Fibroblast of skin of right biceps (primary cell): ENCODE results near the gene KRTAP1-4.
"Not testable (repeated sequence)": the region's sequence is repeated elsewhere in the genome, so short reads cannot be mapped to it uniquely, and the experiment has no call there.

ENCODE experiments used
- DNase-seq: peaks from one replicate; pipeline ENCODE4 v3.0.0-alpha.2; 2013

The KRTAP1-4 gene

DNA sequence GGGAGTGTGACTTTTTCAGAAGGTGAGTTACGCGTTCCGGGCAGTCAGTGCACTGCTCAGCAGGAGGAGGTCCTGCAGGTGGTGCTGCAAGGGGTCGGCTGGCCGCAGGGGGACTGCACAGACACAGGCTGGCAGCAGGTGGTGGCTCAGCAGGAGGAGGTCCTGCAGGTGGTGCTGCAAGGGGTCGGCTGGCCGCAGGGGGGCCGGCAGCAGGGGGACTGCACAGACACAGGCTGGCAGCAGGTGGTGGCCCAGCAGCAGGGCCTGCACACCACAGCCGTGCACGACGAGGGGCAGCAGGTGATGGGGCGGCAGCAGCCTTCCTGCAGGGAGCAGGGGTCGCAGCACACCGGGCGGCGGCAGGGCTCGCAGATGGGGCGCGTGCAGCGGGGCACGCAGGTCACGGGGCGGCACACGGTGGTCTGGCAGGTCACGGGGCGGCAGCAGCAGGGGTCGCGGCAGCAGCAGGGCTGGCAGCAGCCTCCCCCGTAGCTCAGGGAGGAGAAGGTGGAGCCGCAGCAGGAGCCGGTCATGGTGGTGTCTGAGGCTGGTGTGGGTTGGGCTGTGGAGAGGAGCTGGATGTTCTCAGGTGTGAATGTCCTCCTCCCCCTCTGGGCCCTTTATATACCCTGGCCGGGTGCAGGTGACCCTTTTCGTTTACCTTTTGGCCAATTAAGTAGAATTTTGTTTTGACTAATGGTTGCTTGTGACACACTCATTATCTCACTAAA, 16.9 kb upstream of the KRTAP1-4 start, which contains the start of gene KRTAP2-1:
Gene KRTAP2-1 (minus strand): TSS at position 582 of the 731 bp plus-strand sequence. CDS start 49 bp downstream, at position 533.
- not testable (repeated sequence) for DNase-seq

DNA sequence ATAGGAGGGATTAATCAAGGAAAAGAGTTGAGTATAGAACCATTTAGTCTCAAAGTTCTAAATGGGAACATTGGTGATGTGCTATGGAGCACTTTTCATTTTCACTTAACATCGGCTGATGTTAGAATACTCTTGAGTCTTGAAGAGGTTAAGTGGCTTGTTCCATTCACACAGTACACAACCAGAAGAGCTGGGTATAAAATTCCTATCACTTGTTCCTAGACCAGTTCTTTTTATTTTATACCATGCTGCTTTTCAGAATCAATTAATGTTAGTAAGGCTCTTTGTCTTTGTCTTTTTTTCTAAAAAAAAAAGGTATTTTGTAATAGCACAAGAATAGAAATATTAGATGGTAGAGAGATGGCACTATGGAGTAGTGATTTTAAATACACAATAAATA, 13.0 kb upstream of the KRTAP1-4 start:
- DNase-seq, result no peak

DNA sequence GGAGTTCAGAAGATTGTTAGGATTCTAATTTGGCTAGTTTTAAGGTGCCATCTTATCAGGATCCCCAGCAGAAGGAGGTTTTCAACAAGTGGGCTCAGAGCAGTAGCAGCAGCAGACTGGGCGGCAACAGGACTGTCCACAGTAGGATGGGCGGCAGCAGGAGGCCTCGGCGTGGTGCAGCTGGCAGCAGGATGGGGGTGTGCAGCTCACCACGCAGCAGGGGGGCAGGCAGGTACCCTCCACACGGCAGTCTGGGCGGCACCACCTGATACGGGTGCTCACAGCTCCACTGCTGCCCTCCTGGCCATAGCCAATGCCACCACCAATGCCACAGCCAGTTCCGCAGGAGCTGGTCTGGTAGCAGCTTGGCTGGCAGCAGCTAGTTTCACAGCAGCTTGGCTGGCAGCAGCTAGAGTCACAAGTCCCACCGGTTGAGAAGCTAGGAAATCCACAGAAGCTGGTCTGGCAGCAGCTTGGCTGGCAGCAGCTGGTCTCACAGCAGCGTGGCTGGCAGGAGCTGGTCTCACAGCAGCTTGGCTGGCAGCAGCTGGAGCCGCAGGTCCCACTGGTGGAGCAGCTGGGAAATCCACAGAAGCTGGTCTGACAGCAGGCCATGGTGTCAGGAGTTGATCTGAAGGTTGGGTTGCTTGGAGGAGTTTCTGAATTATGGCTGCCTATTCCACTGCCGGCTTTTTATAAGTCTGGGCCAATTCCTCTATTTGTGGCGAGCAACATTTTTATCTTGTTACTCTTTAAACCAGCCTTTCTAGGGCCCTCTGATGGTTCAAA, 11.0 kb upstream of the KRTAP1-4 start, which contains the start of gene KRTAP1-1:
Gene KRTAP1-1 (minus strand): TSS at position 668 of the 789 bp plus-strand sequence. CDS start 53 bp downstream, at position 615.
- not testable (repeated sequence) for DNase-seq

DNA sequence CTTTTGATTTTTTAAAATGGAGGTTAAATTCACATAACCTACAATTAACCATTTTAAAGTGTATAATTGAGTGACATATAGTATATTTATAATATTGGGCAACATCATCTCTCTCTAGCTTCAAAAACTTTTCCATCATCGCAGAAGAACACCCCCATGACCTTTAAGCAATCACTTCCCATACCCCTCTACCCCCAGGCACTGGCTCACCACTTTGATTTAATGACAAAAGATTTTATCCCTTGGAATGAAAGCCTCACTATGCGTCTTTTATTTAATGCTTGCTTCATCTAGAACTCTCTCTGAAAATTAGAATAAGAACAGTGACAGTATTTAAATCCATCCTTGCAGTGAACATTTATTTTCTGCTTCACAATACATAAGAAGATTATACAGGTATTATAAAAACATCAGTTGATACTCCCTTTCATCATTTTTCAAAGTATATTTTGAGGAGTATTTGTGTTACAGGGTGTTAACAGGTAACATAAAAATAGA, 7.9 kb upstream of the KRTAP1-4 start:
- DNase-seq, result no peak

DNA sequence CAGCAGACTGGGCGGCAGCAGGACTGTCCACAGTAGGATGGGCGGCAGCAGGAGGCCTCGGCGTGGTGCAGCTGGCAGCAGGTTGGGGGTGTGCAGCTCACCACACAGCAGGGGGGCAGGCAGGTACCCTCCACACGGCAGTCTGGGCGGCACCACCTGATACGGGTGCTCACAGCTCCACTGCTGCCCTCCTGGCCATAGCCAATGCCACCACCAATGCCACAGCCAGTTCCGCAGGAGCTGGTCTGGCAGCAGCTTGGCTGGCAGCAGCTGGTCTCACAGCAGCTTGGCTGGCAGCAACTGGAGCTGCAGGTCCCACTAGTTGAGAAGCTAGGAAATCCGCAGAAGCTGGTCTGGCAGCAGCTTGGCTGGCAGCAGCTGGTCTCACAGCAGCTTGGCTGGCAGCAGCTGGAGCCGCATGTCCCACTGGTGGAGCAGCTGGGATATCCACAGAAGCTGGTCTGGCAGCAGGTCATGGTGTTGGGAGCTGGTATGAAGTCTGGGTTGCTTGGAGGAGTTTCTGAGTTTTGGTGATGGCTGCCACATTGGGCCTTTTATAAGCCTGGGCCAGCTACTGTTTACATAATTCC, 4.4 kb upstream of the KRTAP1-4 start, which contains the start of gene KRTAP1-3:
Gene KRTAP1-3 (minus strand): TSS at position 529 of the 590 bp plus-strand sequence. CDS start 53 bp downstream, at position 476.
- not testable (repeated sequence) for DNase-seq

DNA sequence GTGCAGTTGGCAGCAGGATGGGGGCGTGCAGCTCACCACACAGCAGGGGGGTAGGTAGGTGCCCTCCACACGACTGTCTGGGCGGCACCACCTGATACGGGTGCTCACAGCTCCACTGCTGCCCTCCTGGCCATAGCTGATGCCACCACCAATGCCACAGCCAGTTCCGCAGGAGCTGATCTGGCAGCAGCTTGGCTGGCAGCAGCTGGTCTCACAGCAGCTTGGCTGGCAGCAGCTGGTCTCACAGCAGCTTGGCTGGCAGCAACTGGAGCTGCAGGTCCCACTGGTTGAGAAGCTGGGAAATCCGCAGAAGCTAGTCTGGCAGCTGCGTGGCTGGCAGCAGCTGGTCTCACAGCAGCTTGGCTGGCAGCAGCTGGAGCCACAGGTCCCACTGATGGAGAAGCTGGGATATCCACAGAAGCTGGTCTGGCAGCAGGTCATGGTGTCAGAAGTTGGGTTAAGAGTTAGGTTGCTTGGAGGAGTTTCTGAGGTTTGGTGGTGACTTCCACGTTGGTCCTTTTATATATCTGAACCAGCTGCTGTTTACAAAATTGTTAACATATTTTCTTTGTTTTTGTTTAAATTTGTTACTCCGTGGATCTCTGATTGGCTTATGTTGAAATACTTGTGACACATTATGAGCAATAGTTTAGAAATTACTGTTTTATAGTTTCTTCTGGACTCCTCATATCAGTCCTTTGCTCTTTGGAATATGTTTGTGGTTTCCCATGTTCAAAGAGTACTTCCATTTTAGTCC, 3.1 kb downstream of the KRTAP1-4 start, which contains the start of gene KRTAP1-5:
Gene KRTAP1-5 (minus strand): TSS at position 494 of the 757 bp plus-strand sequence. CDS start 53 bp downstream, at position 441.
- peak; percentile 75 for DNase-seq

DNA sequence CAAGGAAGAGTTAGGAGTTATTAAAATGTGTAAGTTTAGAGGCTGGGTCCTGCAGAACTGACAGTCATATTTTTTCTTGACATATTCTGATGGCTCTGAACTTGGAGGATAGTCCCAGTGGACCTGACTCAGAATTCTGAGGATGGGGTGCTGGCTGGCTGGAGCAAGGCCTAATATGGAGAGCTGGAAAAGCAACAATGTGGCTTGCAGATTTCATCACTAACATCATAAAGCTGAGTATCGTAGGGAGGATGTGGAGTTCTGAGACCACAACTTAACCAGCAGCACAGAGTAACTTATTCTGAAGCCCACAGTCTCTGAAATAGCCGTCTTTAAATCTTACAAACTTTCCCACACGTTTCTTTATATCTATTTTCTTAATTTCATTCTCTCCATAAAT, 5.3 kb downstream of the KRTAP1-4 start:
- peak; percentile 65 for DNase-seq

DNA sequence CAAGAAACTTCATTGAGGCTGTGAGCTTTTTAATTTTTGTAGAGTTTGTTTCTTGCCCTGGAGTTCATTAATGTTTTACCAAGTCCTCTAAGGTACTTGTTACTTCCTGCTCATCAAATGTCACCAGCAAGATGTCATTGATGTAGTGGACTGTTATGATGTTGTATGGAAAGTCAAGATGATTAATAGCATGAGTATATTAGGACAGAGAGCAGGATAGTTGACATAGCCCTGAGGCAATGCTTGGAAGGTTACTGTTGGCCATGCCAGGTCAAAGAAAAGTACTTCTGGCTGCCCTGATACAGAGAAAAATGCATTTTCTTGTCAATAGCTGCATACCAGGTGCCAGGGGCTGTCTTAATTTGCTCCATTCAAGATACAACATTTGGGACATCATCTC, 9.7 kb downstream of the KRTAP1-4 start:
- DNase-seq, result no peak

DNA sequence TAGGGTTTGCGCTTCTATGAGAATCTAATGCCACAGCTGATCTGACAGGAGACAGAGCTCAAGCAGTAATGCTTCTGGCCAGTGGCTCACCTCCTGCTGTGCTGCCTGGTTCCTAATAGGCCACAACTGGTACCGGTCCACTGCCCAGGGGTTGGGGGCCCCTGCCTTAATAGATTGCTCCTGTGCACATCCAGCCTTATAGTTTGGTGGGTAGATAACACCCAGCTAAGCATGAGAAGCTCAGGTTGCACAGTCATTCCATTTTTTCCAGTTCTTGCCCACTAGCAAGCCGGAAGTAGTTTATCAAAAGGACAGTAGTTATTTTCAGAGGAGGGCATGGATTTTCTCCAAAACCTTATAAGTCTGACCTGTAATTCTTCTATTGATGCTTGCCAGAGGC, 10.6 kb downstream of the KRTAP1-4 start:
- no peak for DNase-seq

DNA sequence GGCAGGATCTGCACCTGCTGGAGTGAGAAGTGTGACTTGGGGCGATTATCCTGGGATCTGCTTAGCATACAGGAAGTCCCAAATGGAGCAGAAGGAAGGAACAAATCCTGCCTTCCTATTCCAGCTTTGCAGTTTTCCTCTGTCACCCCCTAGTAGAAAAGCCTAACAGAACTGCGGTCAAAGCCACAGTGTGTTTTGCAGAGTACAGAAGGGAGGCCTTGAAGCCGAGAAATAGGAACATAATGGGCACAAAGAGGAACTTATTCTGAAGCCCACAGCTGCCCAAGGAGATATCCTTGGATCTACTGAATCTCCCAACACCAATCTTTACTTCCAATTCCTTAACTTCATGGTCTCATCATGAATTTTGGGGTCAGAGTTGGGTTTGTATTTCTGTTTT, 11.5 kb downstream of the KRTAP1-4 start:
- DNase-seq, result no peak

DNA sequence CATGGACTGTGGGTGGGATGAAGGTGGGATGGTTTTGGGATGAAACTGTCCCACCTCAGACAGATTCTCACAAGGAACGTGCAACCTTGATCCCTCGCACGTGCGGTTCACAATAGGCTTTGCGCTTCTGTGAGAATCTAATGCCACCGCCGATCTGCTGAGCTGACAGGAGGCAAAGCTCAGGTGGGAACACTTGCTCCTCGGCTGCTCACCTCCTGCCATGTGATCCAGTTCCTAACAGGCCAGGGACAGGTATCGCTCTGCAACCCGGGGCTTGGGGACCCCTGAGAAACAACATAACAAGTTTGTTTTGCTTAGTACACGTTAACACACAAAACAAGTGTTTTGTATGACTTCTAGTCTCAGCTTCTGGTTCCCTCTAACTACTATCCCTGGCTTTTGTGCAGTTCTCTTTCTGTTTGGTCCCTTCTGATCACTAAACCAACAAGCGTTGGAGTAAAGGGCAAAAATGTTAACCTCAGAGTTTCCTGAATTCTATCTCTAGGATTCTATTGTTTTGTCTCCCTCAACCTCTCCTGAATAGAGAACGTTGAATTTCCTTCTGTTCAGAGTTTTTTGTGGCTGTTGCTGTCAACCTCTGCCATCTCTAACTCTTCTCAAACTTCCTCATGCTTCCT, 13.3 kb downstream of the KRTAP1-4 start:
- DNase-seq, result no peak

DNA sequence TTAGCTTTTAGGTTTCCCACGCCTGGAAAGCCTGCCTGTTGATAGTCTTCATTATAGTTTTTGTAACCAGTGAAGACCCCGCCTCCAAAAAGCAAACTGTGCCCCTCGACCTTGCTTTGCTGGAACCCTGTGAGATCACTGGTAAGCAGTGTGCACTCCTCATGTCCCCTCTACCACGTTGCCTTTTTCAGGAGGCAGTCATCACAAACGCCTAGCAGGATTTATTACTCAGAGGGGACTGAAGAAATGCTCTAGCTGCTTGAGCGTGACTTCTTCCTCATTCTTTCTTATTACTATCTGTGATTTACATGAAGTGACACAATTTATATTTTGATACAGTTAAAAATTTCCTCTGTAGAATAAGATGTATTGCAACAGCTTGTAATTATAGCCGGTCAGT, 14.5 kb downstream of the KRTAP1-4 start:
- peak; percentile 32 for DNase-seq

DNA sequence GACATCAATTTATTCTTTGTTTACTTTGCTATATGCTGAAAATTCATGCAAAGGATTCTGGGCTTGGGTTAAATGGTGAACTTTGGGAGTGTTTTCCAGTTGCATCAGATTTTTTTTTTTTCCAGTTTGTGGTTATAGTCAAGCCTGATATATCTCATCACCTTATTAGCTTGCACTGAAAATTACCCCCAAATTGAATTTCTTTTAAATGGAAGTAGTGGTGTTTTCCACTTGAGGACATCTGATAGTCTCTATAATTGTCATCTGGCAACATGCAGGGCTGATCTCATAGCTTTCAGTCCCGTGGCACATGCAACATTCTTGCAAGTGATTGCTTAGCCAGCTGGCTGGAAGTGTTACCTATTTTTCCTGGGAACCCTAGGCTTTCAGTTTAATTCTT, 16.4 kb downstream of the KRTAP1-4 start:
- DNase-seq, result peak; percentile 58

DNA sequence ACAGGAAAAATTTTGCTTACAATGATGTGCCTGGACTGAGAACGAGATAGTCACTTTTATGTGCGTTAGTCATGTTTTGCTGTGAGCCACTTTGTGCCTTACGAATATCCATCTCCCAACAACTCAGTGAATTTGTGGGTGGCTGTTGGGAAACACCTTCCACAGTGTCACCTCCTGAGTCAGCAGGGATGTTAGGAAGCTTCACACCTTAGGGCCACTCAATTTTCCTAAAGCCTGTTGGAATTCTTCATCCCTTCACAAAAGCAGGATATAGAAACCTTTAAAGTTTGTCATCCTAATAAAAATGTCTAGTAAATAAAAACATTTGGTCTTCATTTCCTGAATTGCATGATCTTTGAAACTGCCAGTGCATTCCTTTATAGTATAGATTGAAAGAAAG, 16.8 kb downstream of the KRTAP1-4 start:
- peak; percentile 37 for DNase-seq

DNA sequence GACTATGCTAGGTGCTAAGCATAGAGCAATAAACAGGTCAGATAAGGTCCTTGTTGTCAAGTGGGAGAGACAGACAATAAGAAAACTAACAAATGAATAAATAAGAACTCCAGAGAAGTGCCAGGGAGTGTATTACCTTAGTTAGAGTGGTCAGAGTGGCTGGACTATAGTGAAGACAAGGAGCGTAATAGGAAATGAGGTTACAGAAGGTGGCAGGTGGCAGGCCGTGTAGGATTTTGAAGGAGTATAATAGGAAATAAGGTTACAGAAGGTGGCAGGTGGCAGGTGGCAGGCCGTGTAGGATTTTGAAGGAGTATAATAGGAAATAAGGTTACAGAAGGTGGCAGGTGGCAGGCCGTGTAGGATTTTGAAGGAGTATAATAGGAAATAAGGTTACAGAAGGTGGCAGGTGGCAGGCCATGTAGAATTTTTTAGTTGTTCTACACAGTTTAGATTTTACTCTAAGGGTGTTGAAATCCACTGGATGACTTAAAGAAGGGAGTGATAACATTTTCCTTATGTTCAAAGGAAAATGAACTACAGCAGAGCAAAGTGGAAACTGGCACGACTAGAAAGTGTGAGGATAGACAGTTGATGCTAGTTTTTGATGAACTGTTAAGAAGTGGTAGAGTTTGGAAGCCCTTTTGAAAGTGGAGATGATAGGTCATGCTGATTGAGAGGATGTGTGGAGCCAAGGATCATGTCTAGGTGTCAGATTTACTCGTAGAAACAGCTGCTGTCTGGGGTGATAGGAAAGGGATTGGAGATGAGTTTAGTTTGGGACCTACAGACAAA, 17.5 kb downstream of the KRTAP1-4 start:
- DNase-seq, result no peak

DNA sequence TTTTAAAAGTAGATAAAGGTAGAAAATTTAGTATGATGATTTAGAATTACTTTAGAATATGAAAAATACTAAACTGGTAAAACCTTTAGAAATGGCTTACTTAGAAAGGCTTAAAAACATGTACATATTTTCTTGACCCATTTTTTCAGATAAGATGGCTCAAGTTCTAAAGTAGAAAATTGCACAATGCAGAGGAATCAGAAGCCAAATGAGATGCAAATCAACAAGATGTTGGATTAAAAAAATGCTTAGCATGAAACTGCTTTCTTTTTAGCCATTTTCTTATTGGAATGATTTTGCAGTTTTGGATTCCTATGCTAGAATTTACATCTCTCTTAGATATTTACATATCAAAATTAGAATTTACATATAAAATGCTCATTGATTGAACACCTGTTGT, 19.6 kb downstream of the KRTAP1-4 start:
- no peak for DNase-seq

DNA sequence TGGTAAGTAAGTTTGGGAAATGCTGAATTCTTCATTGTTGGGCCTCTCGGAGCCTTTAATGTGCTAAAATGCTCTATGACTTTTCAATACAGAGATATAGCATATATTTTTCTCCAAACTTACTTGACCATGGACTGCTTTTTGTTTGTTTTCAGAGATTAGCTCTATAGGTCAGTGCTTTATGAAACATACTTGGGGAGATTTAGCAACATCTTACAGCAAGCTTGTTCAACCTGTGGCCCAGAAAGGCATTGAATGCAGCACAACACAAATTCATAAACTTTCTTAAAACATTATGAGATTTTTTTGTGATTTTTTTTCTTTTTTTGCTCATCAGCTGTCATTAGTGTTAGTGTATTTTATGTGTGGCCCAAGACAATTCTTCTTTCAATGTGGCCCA, 20.1 kb downstream of the KRTAP1-4 start:
- DNase-seq, result no peak

DNA sequence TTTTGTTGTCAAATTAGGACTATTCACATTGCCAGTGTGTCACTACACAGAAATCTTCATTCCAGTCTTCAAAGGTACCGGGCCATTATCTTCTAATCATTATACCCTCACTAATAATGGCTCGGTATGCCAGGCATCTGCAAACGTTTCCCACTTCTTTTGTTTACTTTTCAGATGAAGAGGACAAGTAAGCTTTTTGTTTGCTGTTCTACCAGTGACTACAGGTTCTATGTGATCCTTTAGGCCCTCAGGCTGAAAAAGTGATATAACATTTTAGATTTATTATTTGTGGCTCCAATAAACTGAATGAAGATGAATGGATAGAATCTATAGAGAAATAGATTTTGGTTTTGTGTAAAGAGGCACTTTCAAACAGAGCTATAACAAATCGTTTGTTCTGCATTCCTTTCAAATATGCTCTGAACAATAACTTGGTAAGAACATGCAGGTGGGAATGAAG, 20.7 kb downstream of the KRTAP1-4 start:
- DNase-seq, result no peak

DNA sequence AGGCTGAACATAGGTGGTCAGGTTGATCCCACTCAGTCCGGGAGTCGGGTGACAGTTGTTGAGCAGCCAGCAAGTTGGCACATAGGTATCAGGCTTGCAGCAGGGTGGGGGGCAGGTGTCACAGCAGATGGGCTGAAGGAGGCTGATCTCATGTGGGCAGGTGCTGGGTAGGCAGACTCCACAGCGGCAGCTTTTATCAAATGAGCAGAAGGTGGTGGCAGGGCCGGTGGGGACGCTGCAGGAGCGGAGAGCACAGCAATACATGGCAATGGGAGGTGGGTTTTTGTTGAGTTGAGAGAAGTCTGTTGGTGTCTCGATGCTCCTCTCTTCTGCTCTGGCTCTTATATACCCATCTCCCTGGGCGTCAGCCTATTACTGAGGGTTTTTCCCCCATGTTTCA, 21.2 kb downstream of the KRTAP1-4 start, which contains the start of gene KRTAP3-1:
Gene KRTAP3-1 (minus strand): TSS at position 318 of the 400 bp plus-strand sequence. CDS start 54 bp downstream, at position 264.
- no peak for DNase-seq

DNA sequence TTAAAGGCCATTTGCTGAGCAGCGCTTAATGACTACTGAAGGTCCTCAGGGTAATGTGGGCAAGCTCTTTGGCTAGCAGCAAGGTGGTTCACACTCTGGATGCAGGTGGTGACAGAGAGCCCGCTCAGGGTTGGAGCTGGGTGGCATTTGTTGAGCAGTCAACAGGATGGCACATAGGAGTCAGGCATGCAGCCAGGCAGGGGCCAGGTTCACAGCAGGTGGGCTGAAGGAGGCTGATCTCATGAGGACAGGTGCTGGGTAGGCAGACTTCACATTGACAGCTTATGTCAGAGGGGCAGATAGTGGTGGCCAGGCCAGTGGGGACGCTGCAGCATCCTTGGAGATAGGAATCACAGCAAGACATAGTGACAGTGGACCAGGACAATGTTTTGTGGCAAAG, 25.6 kb downstream of the KRTAP1-4 start:
- no peak for DNase-seq

DNA sequence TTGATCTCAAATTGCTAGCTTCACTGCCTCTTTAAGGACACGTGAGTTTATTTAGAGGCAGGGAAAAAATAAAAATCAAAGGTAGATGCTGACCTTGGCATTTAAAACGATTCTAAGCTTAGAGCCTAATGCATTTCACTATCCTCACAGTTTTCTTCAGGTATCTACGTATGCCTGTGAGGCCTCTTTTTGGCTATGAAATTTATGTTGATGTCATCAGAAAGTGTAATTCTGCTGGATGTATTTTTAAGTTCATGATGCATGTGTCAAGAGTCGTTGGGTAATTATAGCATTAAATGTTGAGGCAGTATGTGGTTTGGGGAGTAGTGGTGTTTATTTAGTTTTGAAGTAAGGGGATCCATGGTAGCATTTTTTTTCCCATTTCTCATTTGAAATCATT, 26.1 kb downstream of the KRTAP1-4 start:
- DNase-seq, result no peak
